Activated CD4-positive, alpha-beta T cell treated with anti-CD3 and anti-CD28 coated beads for 36 hours (primary cell): Measurements from ENCODE around the gene TMSB15C. TPM values are rescaled to one million over a fixed set of nuclear protein-coding genes. Genes with fewer than 3 reads are reported as not detected.
A peak's percentile ranks its signal among the peaks of the same experiment; 100 is the strongest.
"Not testable (repeated sequence)": the region's sequence is repeated elsewhere in the genome, so short reads cannot be mapped to it uniquely, and the experiment has no call there.

Experiments used
- ATAC-seq: fragments of 200-7000 bp; cut with Tn5 transposase; one replicate; pipeline ENCODE4 v1.10.0; 2021; ENCODE audit warnings: mild to moderate bottlenecking, moderate library complexity
- CTCF ChIA-PET: fragments of 350-600 bp; sonication (Branson Sonifier 250); formaldehyde crosslinking; loops from one replicate; lab custom pipeline; 2021; ENCODE audit warnings: antibody characterized with exemption; lab: Charles Lee
- POLR2A ChIA-PET: fragments of 350-600 bp; sonication (Branson Sonifier 250); formaldehyde crosslinking; loops from one replicate; lab custom pipeline; 2021; ENCODE audit warnings: antibody characterized with exemption, inconsistent platforms; lab: Charles Lee
- DNase-seq: peaks from one replicate; pipeline ENCODE4 v3.0.0-alpha.2; 2020
- H3K27ac Mint-ChIP-seq: one replicate; pipeline ENCODE4 v1.8.0; 2021; ENCODE audit warnings: mixed read lengths
- H3K27me3 Mint-ChIP-seq: one replicate; pipeline ENCODE4 v1.8.0; 2021; ENCODE audit warnings: mixed read lengths
- H3K36me3 Mint-ChIP-seq: one replicate; pipeline ENCODE4 v1.8.0; 2021; ENCODE audit warnings: low read depth, mixed read lengths
- H3K4me1 Mint-ChIP-seq: one replicate; pipeline ENCODE4 v1.8.0; 2021; ENCODE audit warnings: mixed read lengths
- H3K4me3 Mint-ChIP-seq: one replicate; pipeline ENCODE4 v1.8.0; 2021; ENCODE audit warnings: mild to moderate bottlenecking, moderate library complexity, mixed read lengths
- H3K9me3 Mint-ChIP-seq: one replicate; pipeline ENCODE4 v1.8.0; 2021; ENCODE audit warnings: low read depth, mixed read lengths
- intact Hi-C, 2 experiments: fragments of 100-400 bp; cut with DNase I in 1 of 2; cut with micrococcal nuclease in 1 of 2; formaldehyde crosslinking; loops; one replicate each; pipeline versions ENCODE4 v1.14.2 to v1.15.1; 2022 to 2024; cut with DNase I, micrococcal nuclease
- total RNA-seq, 2 experiments: library from RNA; stranded (reverse); gene quantifications; one replicate each; pipeline ENCODE4 v1.2.3, GENCODE V29; 2021

The TMSB15C gene
- 1 to 10 TPM; 2.3 to 3.3 TPM for total RNA-seq

- H3K4me1 Mint-ChIP-seq, intact Hi-C loops, H3K36me3 Mint-ChIP-seq: not testable (repeated sequence)
Measured at GRCh38 chrX:104075778-104076445, at the start of gene TMSB15C. Gene TMSB15C (minus strand): TSS chrX:104076236.

GRCh38 chrX:104122829-104123228 is 46.8 kb upstream of the TMSB15C start:
- H3K36me3 Mint-ChIP-seq: peaks cover 2% of the 10 kb centered on the region
- peak; percentile 11 for DNase-seq
- peaks cover 41% of the 10 kb centered on the region for H3K4me1 Mint-ChIP-seq
- H3K27me3 Mint-ChIP-seq: no peaks in the 10 kb centered on the region
- ATAC-seq: peak; percentile 94
- H3K27ac Mint-ChIP-seq: peak overlapping the region; percentile 58
- H3K9me3 Mint-ChIP-seq: no peaks in the 10 kb centered on the region
- ChIA-PET POLR2A (no interaction called here), CTCF (interaction anchor here (0.5 to 1.0 kb wide), 2 partner anchors 9 to 19 kb away, joined by 3 read pairs; no protein-coding TSS in a partner anchor)
- intact Hi-C loops: no loop called here
- H3K4me3 Mint-ChIP-seq: no peak overlapping the region

More at GRCh38 chrX:104075778-104076445, at the start of gene TMSB15C:
- H3K9me3 Mint-ChIP-seq, CTCF ChIA-PET, POLR2A ChIA-PET, H3K4me3 Mint-ChIP-seq, H3K27me3 Mint-ChIP-seq, DNase-seq, H3K27ac Mint-ChIP-seq: not testable (repeated sequence)
- peak; percentile 99 for ATAC-seq

GRCh38 chrX:104118765-104119164 is 42.7 kb upstream of the TMSB15C start:
- no peaks in the 10 kb centered on the region for H3K36me3 Mint-ChIP-seq
- H3K9me3 Mint-ChIP-seq: no peaks in the 10 kb centered on the region
- H3K4me1 Mint-ChIP-seq: peaks cover 46% of the 10 kb centered on the region
- ATAC-seq (no peak), DNase-seq (peak; percentile 11)
- no peak overlapping the region for H3K4me3 Mint-ChIP-seq
- POLR2A ChIA-PET: no interaction called here
- no peak overlapping the region for H3K27ac Mint-ChIP-seq
- intact Hi-C loops: no loop called here
- no peaks in the 10 kb centered on the region for H3K27me3 Mint-ChIP-seq
- CTCF ChIA-PET: no interaction called here

- H3K27ac Mint-ChIP-seq: no peak overlapping the region
- no peaks in the 10 kb centered on the region for H3K27me3 Mint-ChIP-seq
- no peak overlapping the region for H3K4me3 Mint-ChIP-seq
- no peak for DNase-seq
- H3K9me3 Mint-ChIP-seq: no peaks in the 10 kb centered on the region
- no peaks in the 10 kb centered on the region for H3K36me3 Mint-ChIP-seq
- peak; percentile 64 for ATAC-seq
- CTCF ChIA-PET: no interaction called here
- intact Hi-C loops: no loop called here
- POLR2A ChIA-PET: no interaction called here
- H3K4me1 Mint-ChIP-seq: peaks cover 39% of the 10 kb centered on the region
Measured at GRCh38 chrX:104117759-104118158, 41.7 kb upstream of the TMSB15C start.

GRCh38 chrX:104113222-104113965 is 37.4 kb upstream of the TMSB15C start:
- intact Hi-C loops: loop anchor here (1.0 to 5.0 kb wide), 4 partner anchors 15 to 281 kb away; partner anchors contain the start of gene RAB9B (in 1 of the 2)
- peak; percentile 70 for DNase-seq
- H3K27ac Mint-ChIP-seq: peak overlapping the region; percentile 65
- no peaks in the 10 kb centered on the region for H3K27me3 Mint-ChIP-seq
- H3K9me3 Mint-ChIP-seq: no peaks in the 10 kb centered on the region
- ChIA-PET CTCF (interaction anchor here (0.7 to 2.3 kb wide), 8 partner anchors 8 to 417 kb away, joined by 3 to 22 read pairs (median 4); no protein-coding TSS in a partner anchor), POLR2A (no interaction called here)
- H3K36me3 Mint-ChIP-seq: no peaks in the 10 kb centered on the region
- H3K4me1 Mint-ChIP-seq: peaks cover 36% of the 10 kb centered on the region
- ATAC-seq: peak; percentile 73
- H3K4me3 Mint-ChIP-seq: peak overlapping the region; percentile 74

- Mint-ChIP-seq H3K9me3 (no peaks in the 10 kb centered on the region), H3K4me3 (peak within 1 kb of the TSS; percentile 74), H3K36me3 (no peaks in the 10 kb centered on the region), H3K27ac (peak within 1 kb of the TSS; percentile 65), H3K27me3 (no peaks in the 10 kb centered on the region), H3K4me1 (peaks cover 27% of the 10 kb centered on the region)
- ChIA-PET POLR2A (no interaction called here), CTCF (interaction anchor here (0.7 to 2.3 kb wide), 6 partner anchors 9 to 416 kb away, joined by 3 to 22 read pairs (median 6); no protein-coding TSS in a partner anchor)
- intact Hi-C loops: loop anchor here (1.0 to 5.0 kb wide), 3 partner anchors 14 to 280 kb away; partner anchors contain the start of gene RAB9B (in 1 of the 2)
- ATAC-seq: peak; percentile 62
- peak; percentile 57 for DNase-seq
Measured at GRCh38 chrX:104112326-104112951, 36.4 kb upstream of the TMSB15C start, which contains the start of gene ZCCHC18. Gene ZCCHC18 (plus strand): TSS chrX:104112523. CDS start chrX:104114112, 1,589 bp downstream.

- H3K27ac Mint-ChIP-seq, H3K36me3 Mint-ChIP-seq, DNase-seq, H3K27me3 Mint-ChIP-seq, H3K4me3 Mint-ChIP-seq, H3K9me3 Mint-ChIP-seq, POLR2A ChIA-PET: not testable (repeated sequence)
- ATAC-seq: peak; percentile 43
- H3K4me1 Mint-ChIP-seq: peaks cover 23% of the 10 kb centered on the region
- intact Hi-C loops: loop anchor here in 1 of 2 experiments (5.0 kb wide), 1 partner anchor 278 kb away; the partner anchor contains the start of gene RAB9B
- CTCF ChIA-PET: interaction anchor here (1.9 kb wide), 1 partner anchor 265 kb away, joined by 6 read pairs; no protein-coding TSS in a partner anchor
Measured at GRCh38 chrX:104110491-104111240, 34.6 kb upstream of the TMSB15C start.

GRCh38 chrX:104108955-104109354 is 32.9 kb upstream of the TMSB15C start:
- POLR2A ChIA-PET: no interaction called here

GRCh38 chrX:104105330-104106262 is 29.6 kb upstream of the TMSB15C start:
- no peaks in the 10 kb centered on the region for H3K27me3 Mint-ChIP-seq

More at GRCh38 chrX:104108955-104109354, 32.9 kb upstream of the TMSB15C start:
- no peaks in the 10 kb centered on the region for H3K36me3 Mint-ChIP-seq
- ATAC-seq (no peak), DNase-seq (no peak)
- H3K27ac Mint-ChIP-seq: no peak overlapping the region
- H3K4me3 Mint-ChIP-seq: no peak overlapping the region
- H3K27me3 Mint-ChIP-seq: no peaks in the 10 kb centered on the region
- intact Hi-C loops: no loop called here
- peaks cover 23% of the 10 kb centered on the region for H3K4me1 Mint-ChIP-seq
- no peaks in the 10 kb centered on the region for H3K9me3 Mint-ChIP-seq
- CTCF ChIA-PET: no interaction called here

GRCh38 chrX:104104676-104105075 is 28.6 kb upstream of the TMSB15C start:
- no peak overlapping the region for H3K27ac Mint-ChIP-seq
- CTCF ChIA-PET: interaction anchor here (0.9 kb wide), 1 partner anchor 18 kb away, joined by 3 read pairs; no protein-coding TSS in a partner anchor

More at GRCh38 chrX:104105330-104106262, 29.6 kb upstream of the TMSB15C start:
- Mint-ChIP-seq H3K4me1 (peaks cover 10% of the 10 kb centered on the region), H3K27ac (no peak overlapping the region), H3K36me3 (no peaks in the 10 kb centered on the region), H3K9me3 (no peaks in the 10 kb centered on the region), H3K4me3 (no peak overlapping the region)
- DNase-seq (no peak), ATAC-seq (no peak)
- ChIA-PET CTCF (no interaction called here), POLR2A (no interaction called here)
- intact Hi-C loops: no loop called here

More at GRCh38 chrX:104104676-104105075, 28.6 kb upstream of the TMSB15C start:
- ATAC-seq (no peak), DNase-seq (no peak)
- H3K36me3 Mint-ChIP-seq: no peaks in the 10 kb centered on the region
- peaks cover 3% of the 10 kb centered on the region for H3K4me1 Mint-ChIP-seq
- intact Hi-C loops: no loop called here
- H3K4me3 Mint-ChIP-seq: no peak overlapping the region
- no peaks in the 10 kb centered on the region for H3K9me3 Mint-ChIP-seq
- H3K27me3 Mint-ChIP-seq: no peaks in the 10 kb centered on the region
- POLR2A ChIA-PET: no interaction called here
